Measurements from ENCODE around the gene SRP19. TPM values are rescaled to one million over a fixed set of nuclear protein-coding genes. Genes with fewer than 3 reads are reported as not detected.
"Not testable (repeated sequence)": the region's sequence is repeated elsewhere in the genome, so short reads cannot be mapped to it uniquely, and the experiment has no call there.

SRP19 gene
- total RNA-seq, 1 donor: 84.6 TPM

- TF ChIP-seq CTCF (IDR thresholded peaks at IDR 0.05; ENCODE audit: insufficient read depth, low read depth, low read length): no peak
- no peak overlapping the region for H3K4me3 ChIP-seq (ENCODE audit: low read depth, low read length)
- DNase-seq (ENCODE audit: low read depth): no peak
These were observed 41.5 kb downstream of the SRP19 start for GRCh38 chr5:112902561-112902960.

DNA sequence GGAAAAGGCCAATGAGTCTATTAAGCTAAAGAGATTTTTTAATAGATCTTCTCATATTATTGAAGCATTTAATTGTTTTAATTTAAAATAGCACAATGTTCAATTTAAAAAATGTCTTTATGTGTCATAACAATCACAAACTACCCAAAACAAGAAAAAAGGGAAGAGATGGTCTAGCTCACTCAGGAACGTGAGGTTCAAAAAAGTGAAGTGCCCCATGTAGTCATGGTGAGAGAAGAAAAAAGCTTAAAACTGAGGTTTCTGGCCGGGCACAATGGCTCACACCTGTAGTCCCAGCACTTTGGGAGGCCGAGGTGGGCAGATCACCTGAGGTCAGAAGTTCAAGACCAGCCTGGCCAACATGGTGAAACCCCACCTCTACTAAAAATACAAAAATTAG, 43.9 kb downstream of the SRP19 start:
- not testable (repeated sequence) for DNase-seq (ENCODE audit: low read depth); H3K4me3 ChIP-seq (ENCODE audit: low read depth, low read length)

GRCh38 chr5:112906637-112907036, 45.5 kb downstream of the SRP19 start:
- no peak for DNase-seq (ENCODE audit: low read depth)
- TF ChIP-seq CTCF (IDR thresholded peaks at IDR 0.05; ENCODE audit: insufficient read depth, low read depth, low read length): no peak
- no peak overlapping the region for H3K4me3 ChIP-seq (ENCODE audit: low read depth, low read length)

DNA sequence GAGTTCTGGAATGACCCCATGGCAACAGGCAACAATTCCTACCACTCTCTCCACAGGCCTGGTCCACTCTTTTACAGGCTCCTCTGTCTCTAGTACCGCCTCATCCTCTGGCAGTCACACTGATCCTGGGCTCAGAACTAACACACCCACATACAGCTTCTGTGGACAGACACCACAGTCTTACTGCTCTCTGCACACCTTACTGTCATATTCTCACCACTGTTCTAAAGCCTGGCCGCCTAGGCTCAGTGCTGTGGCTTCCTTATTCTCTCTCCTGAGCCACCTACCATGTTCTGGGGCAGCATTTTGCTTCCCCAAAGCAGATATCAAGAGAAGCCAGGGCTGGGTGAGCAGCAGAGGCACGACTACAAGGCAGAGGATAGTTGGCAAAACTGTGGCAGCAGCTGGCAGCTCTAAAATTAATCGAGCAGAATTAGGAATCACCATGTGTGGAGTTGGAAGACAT, 46.1 kb downstream of the SRP19 start:
- H3K4me3 ChIP-seq (ENCODE audit: low read depth, low read length): no peak overlapping the region
- TF ChIP-seq CTCF (IDR thresholded peaks at IDR 0.05; ENCODE audit: insufficient read depth, low read depth, low read length): no peak
- DNase-seq (ENCODE audit: low read depth): no peak

- H3K4me3 ChIP-seq (ENCODE audit: low read depth, low read length): no peak overlapping the region
- DNase-seq (ENCODE audit: low read depth): no peak
- no peak for TF ChIP-seq CTCF (IDR thresholded peaks at IDR 0.05; ENCODE audit: insufficient read depth, low read depth, low read length)
These were observed 47.8 kb downstream of the SRP19 start for GRCh38 chr5:112908854-112909253.

DNA sequence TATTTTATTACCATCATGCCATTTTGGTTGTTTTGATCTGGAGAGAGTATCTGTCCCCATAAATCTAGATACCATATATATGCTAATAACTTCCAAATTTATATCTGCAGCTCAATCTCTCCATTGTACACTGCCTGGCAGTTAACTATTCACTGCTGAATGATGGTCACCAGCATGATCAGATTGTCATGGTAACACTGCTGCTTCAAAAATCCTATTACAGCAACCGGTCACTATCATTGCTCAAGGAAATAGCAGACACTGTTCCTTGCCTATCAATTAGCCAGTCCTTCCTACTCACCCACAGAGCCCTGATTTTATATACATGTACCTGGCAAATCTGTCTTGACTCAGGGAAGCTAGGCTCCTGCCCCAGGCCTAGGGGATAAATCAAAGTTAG, 49.4 kb downstream of the SRP19 start:
- no peak overlapping the region for H3K4me3 ChIP-seq (ENCODE audit: low read depth, low read length)
- DNase-seq (ENCODE audit: low read depth): no peak
- TF ChIP-seq CTCF (IDR thresholded peaks at IDR 0.05; ENCODE audit: insufficient read depth, low read depth, low read length): no peak

- no peak for TF ChIP-seq CTCF (IDR thresholded peaks at IDR 0.05; ENCODE audit: insufficient read depth, low read depth, low read length)
- H3K4me3 ChIP-seq (ENCODE audit: low read depth, low read length): no peak overlapping the region
- DNase-seq (ENCODE audit: low read depth): no peak
These were observed 53.5 kb downstream of the SRP19 start for GRCh38 chr5:112914584-112914983.

All from fibroblast of villous mesenchyme (primary cell).